NCI-H2196 treated with DMSO at 0.1 percent for 48 hours (cell line): ENCODE results near the gene C11orf71.

Experiments used
- DNase-seq: peaks from one replicate; lab custom pipeline; 2025; ENCODE audit not compliant: unreplicated experiment; lab: John Stamatoyannopoulos, UW

C11orf71 gene

DNA sequence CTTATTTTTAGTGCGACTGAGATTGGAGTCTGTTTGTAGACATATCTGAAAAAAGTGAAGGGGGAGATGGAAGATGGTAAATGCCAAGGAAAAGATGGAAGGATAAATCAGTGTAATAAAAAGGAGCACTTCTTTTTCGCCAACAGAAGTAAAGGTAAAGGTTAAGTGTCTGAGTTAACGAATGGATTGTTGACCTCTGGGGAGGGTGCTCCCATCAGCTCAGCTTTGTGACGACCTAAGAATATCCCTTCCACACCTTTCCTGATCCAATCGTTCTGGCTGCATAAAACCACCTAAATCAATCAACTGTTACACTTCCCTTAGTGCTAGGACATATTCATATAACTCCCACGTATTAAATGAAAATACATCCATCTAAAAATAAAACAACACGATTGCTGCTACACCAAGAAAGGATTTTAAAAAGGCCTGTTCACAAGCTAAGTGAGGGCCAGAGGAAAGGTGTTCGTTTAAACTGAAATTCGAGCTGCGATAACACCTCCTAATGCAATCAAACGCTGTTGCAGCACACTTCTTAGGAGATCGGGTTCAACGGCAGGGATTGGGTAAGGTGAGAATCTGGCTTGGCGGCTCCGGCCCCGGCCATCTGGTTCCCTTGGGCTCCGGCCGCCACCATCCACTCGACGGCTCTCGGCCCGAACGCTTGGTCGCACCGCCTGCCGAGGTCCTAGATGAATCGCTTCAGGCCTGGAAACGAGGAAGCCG is 658 bp downstream of the C11orf71 start:
- peak; percentile 58 for DNase-seq

DNA sequence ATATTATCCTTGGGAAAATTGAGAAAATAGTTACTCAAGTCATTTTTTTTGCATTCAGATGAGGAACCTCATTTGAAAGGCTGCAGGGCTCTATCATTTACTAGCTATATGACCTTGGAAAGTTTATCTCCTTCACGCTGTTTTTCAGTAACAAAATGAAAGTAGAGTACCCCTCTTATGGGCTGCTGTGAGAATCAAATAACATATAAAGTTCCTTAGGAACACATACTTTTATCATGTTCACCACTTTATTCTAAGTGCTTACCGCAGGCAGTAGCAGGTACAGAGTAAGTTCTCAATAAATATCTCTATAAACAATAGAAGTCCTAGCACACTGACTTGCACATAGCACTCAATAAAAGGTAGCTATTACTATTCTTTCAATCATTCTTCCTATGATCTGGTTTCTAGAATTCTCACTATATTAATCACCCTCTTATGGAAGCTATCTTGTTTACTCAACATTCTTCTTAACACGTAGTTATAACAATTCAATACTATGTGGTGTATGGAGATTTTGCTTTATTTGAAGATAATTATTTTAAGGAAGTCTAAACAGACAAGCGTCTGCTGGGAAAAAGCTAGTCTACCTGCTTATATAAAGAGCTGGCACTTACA is 1.9 kb downstream of the C11orf71 start:
- DNase-seq = no peak

DNA sequence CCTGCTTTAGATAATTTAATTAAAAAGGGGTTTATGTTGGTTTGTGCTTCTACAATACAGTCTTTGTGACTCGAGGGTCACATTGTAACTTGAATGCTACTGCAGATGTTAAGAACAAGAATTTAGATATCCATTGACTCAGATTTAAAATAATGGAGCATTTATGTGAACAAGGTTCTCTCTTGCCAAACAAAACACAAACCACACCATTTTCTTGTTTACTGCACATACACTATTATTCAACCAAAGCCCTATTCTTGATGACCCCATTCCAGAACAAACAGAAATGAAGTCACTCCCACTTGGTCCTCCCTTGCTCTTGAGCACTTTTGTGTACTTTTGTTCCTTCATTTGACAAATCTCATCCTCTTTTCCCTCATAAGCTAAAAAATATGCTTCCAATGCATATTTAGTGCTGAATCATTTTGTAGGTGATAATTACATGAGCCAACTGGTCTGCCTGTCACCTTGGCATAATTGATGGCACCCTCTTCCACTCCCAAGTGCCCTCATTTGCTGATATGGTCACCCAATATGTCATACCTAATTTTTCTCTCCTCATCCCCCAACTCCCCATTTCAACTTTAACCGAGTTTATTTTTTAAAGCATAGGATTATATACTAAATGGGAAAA is 2.8 kb downstream of the C11orf71 start:
- DNase-seq = no peak

DNA sequence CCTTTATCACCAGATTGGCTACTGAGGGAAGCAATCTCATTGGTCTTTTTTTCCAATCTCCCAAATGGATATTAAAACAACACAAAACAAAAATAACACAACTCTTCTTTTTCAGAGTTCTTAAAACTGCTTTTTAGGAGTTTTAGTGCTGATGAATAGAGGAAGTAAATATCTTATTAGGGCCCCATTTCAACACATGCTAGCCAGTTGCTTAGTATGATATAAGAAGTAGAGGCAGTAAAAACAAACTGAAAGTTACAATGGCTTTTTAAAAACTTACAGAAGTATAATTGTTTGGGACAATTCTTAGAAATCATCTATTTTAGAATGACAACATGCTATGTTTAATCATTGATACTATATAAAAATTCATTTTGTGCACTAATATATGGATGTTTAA is 3.4 kb downstream of the C11orf71 start:
- no peak for DNase-seq

DNA sequence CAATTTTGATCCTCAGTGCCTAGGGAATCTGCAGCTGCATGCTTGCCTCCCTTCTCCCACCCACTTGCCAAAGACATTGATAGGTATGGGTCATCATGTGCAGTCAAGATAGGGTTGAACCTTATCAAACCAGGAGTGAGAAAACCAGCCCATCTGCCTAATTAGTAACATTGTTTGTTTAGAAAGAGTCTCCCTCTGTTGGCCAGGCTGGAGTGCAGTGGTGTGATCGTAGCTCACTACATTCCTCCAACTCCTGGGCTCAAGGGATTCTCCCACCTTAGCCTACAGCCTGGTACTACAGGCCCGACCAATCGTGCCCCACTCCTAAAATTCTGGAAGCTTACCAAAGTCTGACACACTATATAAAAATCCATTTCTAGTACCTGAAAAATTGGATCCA is 4.6 kb downstream of the C11orf71 start:
- no peak for DNase-seq

DNA sequence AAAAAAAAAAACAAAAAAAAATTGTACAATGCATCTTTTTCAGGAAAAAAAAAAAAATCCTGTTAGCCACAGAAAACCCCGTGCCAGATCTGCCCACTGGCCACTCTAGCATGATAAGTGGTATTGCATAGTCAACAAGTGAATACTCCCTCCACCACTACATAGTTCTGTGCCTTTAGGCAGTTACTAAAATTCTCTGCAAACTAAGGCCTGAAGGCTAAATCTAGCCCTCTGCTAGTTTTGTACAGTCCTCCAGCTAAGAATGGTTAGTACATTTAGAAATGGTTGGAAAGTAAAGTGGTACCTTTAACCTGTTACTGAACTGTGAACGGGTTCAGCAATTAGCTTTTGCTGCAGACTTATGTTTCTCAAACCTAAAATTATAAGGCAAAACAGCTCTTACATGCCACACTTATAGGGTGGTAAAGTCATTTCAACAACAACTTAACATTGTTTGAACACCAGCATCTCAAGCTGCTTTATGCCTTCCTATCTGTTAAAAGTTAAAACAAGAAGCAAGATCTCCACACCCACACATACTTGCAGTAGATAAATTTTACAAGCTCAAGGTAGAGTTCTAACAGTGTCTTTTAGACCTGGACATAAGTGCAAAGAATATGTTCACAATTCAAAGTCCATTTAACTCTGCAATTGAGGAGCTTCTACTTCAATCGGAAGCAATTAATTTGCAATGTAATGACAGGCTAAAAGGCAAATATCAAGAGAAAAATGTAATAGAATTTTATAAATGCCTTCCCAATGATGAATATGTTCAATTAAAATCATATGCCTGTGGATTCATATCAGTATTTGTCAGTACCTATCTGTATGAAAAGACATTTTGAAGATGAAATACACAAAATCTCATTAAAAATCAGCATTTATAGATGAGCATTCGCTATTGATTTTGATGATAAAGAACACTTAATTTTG is 7.3 kb downstream of the C11orf71 start:
- no peak for DNase-seq

DNA sequence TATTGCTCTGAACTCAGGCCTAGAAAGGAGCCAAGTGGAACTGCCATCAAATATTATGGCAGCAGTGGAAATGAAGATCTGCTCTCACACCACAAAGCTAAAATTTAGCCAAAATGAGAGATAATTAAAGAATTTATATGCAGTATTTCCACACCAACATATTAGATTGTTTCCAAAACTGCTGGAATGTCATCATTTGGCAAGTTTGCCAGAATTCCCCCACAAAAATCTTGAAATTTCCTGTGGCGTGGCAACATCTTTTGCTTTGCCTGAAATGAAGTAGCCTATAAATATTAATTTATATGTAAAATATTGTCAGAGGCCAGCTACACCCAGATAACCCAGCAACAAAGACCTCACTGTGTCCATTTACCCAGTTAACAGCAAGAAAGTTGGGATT is 13.8 kb downstream of the C11orf71 start:
- DNase-seq = no peak

DNA sequence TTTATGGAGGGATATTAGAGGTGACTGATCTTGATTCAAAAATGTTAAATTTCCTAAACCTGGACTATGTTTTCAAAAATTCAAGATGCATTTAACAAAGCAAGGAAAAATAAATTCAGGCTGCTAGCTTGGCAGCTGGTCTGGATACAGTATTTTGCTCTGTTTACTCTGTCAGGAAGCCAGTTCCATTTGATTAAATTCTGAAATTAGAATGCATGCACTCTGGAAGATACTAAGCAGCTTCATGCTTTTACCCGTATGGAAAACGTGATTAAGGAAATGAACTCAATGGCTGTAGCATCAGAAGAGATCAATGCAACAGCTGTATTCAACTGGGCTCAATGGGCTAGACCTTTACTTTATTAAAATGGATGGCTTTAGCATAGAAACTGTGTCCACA is 14.2 kb downstream of the C11orf71 start:
- DNase-seq = no peak

DNA sequence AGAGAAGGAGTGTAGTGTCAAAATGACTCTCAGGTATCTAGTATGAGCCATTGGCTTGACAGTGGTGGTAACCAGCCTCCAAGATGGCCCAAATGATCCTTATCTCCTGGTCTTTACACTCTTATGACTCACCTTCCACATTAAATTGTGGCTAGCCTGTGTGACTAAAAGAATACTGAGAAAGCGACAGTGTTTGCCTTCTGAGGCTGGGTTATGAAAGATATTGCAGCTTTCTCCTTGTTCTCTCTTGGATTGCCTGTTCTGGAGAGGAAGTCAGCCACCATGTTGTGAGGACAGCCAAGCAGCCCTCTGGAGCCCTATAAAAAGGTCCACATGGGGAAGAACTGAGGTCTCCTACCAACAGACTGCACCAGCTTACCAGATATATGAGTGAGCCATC is 15.8 kb downstream of the C11orf71 start:
- no peak for DNase-seq

DNA sequence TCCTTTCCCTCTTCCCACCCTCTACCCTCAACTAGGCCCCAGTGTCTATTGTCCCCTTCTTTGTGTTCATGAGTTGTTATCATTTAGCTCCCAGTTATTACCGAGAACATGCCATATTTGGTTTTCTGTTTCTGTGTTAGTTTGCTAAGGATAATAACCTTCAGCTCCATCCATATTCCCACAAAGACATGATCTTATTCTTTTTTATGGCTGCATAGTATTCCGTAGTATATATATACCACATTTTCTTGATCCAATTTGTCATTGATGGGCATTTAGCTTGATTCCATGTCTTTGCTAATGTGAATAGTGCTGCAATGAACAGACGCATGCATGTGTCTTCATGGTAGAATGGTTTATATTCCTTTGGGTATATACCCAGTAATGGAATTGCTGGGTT is 17.8 kb downstream of the C11orf71 start:
- no peak for DNase-seq

DNA sequence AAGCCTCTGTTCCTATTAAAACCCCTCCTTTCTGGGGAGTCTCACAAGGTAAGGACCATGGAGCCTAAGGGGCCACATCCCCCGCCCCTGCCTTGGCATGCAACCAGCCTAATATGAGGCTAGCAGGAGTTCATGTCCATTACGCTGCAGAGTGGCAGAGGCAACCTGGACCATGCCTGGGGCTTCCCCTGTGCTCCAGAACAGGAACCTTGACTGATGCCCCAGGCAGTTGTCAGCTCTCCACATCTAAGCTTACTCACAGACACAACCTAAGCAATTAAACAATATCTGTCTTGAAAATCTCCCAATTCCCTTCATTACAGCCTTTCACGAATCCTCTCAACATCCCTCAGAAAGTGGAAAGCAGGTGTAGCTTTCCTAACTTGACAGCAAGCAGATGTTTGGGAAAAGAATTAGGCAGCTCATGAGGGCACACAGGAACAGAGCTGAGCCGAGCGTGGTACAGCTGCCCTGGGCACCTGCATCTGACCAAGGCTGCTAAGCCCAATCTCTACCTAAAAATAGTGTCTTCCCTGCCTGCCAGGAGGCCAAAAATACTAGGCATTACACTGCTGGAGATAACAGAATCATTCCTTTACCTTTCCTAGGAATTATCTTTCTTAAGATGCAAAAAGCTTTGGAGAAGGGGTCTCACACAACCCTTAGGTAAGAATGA is 20.8 kb downstream of the C11orf71 start:
- DNase-seq = no peak

DNA sequence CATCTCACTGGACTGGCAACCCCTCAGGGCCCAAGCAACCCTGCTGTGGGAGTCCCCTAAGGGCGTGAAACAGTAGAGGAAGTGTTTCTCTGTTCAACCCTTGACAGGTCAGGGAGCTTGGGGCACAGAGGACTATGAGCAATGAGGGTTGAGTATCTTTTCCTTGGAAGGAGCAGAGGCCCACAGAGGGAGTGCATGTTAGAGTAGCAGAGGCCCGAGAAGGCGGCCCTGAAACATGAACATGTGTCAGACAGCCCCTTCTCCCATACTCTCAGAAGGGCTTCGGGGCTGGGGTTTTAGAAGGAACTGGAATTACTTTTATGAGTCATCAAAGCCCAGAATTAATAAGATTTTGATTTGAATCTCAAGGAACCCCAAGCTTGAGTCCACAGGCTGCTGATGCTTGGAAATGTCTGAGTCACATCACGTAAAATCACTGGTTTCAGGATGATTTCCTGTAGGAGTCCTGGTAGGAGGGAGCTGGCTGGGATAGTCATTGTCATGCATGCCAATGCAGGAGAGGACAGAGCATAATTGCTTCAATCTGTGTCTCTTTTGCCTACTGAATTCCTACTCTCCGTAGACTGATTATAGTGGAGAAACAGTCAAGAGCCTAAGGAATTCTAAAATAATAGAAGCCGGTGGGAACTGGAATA is 22.6 kb downstream of the C11orf71 start:
- DNase-seq = no peak

DNA sequence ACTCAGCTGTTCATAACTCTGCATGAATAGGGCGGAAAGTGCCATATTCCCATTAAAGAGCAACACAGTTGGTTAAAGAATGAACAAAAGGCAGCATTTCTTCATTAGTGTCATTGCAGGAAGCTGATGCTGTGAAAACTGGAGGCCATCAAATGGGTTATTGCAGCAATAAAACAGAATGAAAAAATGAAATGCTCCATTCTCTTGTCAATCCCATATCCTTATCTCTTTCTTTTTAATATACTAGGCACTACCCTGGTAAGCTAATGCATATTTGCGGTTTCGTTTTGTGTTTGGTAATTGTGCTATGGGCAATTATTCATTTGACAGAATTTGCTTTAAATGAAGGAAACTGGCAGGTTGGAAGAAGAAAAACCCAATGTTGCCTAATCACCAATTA is 25.3 kb downstream of the C11orf71 start:
- DNase-seq = no peak

DNA sequence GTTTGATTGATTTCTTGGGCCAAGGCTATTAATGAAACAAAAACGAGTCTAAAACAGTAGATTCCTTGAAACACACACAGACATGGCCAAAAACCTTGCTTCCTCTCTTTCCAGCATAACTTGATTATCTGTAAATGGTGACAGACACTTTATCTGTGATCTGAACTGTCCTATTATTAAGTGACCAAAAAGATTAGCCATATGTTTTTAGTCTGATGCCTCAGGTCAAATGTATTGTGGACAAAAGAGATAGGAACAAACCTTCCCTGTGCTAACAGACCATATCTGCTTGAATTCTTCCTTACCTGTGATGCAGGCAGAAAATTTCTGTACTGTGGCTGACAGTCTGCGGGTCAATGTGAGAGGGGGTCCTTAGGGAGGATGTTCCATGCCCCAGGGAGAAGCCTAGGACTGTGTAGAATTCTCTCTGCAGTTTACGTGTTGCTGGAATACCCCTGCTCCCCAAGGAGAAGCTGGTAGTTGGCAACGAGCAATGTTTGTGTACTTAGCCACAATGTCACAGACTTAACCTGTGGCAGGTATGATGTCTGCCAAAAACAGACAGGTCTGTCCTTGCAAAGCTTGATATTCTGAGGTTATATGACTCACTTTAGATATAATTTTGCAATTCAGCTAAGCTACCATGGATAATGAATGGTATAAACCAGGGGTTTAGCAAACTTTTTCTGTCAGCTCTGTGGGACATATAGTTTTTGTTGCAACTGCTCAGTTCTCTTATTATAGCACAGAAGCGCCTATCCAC is 31.2 kb downstream of the C11orf71 start:
- no peak for DNase-seq

DNA sequence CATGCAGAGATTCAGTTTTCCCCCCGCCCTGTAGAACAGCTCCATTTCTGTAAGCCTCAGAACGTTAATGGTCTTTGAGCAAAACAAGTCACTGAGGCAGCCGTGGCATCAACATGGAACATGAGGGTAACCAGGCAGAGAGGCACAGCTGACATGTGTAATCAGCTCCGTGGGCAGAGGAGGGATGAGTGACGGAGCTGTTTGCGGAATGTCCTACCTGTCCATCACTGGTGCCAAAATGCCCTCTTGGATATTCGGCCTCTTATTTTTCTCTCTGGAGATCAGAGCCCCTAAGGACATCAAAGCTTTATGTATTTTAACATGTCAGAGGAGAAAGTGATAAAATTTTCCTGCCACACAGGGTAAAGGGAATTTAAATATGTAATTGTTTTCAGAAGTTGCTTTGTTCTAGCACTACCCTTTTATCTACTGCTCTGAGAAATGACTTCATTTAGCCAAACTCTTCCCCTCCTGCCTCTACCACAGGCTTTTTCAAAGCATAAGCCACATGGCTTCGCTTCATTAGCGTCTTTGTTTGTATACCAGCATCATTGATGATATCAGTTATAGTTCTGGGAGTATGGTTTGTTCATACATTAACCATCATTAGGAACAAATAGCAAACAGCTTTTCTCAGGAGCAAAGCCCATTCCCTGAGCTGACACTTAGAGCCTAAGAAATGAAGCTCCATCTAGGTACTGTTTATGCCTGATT is 32.9 kb downstream of the C11orf71 start:
- DNase-seq = no peak

DNA sequence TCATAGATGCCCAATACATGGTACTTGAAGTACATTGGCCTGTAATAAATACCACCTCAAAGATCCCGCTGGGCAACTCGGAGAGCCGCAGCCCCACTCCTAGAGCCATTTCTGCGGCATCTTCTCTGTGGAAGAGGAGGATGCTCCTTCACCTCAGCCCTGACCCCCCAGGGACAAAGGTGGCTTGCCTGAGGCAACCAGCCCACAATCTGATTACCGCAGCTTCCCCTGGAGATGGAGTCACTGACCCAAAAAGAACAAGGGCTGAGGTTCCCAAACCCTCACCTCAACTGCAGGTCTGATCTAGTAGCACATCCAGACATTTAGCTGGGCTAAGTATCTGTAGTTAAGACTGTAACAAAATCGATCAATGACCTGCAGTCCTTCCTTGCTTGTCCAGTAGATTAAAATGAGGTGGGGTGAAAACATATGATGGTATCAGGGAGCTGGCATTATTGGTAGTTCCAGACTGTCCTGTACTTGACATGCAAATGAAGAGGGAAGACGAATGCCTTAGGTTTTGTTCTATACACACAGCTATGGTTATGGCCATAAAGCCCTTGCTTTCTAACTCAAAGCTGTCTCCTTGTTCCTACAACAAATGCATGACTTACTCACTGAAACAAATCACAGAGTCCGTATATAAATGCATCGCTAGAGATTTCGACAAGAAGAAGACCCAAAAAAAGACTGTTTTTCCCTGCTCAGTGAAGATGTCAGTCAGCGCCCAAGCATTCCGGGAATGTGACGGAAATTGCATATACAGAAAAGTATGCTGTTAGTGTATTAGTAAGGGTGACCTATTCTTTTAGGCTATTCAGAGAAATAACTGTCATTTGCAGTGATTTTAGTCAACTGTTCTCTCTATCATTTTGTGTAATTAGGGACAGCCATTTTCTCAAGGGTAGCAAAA is 33.7 kb downstream of the C11orf71 start:
- no peak for DNase-seq

DNA sequence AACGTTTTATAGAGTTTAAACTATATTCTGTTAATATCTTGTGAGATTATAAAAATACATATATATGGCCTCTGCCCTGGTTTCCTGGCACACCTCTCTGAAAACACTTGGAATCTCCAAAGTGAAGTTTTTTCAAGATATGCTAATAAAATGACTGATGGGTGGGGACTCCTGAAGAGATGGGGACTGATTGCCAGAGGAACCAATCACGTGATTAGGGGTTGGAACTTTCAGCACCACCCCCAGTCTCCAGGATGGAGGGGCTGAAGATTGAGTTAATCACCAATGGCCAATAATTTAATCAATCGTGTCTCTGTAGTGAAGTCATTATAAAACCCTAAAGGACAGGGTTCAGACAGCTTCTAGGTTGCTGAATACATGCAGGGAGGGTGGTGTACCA is 37.4 kb downstream of the C11orf71 start:
- DNase-seq = no peak

DNA sequence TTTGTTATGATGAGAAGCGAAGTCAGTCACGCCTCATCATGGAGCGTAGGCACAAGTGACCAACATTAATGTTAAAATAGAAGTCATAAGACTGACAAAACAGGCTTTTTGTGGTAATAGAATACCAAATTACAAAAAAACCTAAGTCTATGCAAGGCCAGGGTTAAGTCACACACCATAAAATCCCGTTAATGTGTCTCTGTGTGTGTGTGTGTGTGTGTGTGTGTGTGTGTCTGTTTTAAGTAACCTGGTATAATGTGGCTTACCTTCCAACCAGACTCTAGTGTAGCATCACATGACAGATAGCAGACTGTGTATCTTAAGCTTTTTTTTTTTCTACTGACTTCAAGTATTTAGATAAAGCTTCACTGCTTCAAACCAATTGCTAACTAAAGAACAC is 38.0 kb downstream of the C11orf71 start:
- DNase-seq = no peak
